ENCODE results near the gene PCMTD2.

DNA sequence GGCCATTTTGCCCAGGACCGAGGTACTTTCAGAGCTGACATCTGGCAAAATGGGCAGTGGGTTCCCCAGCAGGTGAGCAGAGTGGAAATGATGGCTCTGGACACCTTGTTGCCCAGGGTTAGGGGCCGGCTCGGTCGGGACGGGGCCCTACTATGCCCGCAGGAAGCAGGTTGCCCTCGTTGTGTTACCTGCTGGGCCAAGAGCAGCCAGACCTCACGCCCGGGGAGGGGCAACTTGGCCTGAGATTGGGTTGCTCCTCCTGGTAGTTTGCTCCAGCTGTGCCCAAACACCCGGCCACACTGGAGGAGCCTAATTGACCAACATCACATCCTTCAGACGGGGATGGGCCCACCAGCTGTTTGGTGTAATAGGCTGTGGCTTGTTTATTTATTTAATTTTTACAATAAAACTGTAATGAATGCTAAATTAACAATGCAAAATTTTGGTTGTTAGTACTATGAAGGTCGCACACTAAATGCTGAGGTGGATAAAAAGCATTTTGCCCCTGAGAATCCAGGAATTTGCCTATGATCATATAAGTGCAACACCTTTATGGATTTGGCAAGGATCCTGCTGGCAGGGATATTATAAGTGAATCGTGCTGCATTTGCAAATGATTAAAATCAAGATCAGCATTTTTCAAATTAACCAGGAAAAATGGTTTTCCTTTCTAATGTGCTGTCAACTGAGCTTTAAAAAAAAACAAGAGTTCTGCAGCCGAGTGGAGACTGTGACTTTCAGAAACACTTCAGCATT lies 26.6 kb upstream of the PCMTD2 start:
- TF ChIP-seq, protein P1, sequence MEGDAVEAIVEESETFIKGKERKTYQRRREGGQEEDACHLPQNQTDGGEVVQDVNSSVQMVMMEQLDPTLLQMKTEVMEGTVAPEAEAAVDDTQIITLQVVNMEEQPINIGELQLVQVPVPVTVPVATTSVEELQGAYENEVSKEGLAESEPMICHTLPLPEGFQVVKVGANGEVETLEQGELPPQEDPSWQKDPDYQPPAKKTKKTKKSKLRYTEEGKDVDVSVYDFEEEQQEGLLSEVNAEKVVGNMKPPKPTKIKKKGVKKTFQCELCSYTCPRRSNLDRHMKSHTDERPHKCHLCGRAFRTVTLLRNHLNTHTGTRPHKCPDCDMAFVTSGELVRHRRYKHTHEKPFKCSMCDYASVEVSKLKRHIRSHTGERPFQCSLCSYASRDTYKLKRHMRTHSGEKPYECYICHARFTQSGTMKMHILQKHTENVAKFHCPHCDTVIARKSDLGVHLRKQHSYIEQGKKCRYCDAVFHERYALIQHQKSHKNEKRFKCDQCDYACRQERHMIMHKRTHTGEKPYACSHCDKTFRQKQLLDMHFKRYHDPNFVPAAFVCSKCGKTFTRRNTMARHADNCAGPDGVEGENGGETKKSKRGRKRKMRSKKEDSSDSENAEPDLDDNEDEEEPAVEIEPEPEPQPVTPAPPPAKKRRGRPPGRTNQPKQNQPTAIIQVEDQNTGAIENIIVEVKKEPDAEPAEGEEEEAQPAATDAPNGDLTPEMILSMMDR (conservative IDR thresholded peaks at IDR 0.05; ENCODE audit: low read depth, low read length), result no peak
- no peak for TF ChIP-seq EZH2 (IDR thresholded peaks at IDR 0.05; ENCODE audit: borderline replicate concordance, low read depth, low read length, poor library complexity, severe bottlenecking)
